Liver (tissue), 3 donors: ENCODE data around the gene PGAP3.

ENCODE experiments used
- ATF3 ChIP-seq: IDR thresholded peaks from 2 replicates; pipeline ENCODE4 v1.6.1; 2016; ENCODE audit warnings: antibody characterized with exemption
- CTCF ChIP-seq: fragments of 150-350 bp; IDR thresholded peaks from 2 replicates; pipeline ENCODE4 v1.5.1; 2017; ENCODE audit warnings: improper control_type of control experiment, low read depth, low read length; ENCODE audit not compliant: missing input control
- EGR1 ChIP-seq, 2 donors: IDR thresholded peaks; 2 replicates each; pipeline ENCODE4 v1.6.1; 2016 to 2018; ENCODE audit warnings: antibody characterized with exemption in 2 of 2, low read depth in 2 of 2
- HNF4A ChIP-seq, 2 donors: conservative IDR thresholded peaks; 2 replicates each; pipeline ENCODE4 v1.6.1; 2016; ENCODE audit warnings: antibody characterized with exemption in 2 of 2, mild to moderate bottlenecking in 2 of 2
- JUND ChIP-seq, 2 donors: IDR thresholded peaks; 2 replicates each; pipeline ENCODE4 v1.6.1; 2016; ENCODE audit warnings: antibody characterized with exemption in 2 of 2
- RAD21 ChIP-seq, 2 donors: IDR thresholded peaks; 2 replicates each; pipeline ENCODE4 v1.6.1; 2016; ENCODE audit warnings: antibody characterized with exemption in 2 of 2, mild to moderate bottlenecking in 2 of 2
- TAF1 ChIP-seq: conservative IDR thresholded peaks from 2 replicates; pipeline ENCODE4 v1.6.1; 2016; ENCODE audit warnings: antibody characterized with exemption, mild to moderate bottlenecking
- YY1 ChIP-seq: IDR thresholded peaks from 2 replicates; pipeline ENCODE4 v1.6.1; 2016; ENCODE audit warnings: antibody characterized with exemption, mild to moderate bottlenecking
- TF ChIP-seq, protein P1 (sequence below): IDR thresholded peaks from 2 replicates; pipeline ENCODE4 v1.6.1; 2016; ENCODE audit warnings: antibody characterized with exemption, mild to moderate bottlenecking
- TF ChIP-seq, protein P2 (sequence below): IDR thresholded peaks from 2 replicates; pipeline ENCODE4 v1.6.1; 2016; ENCODE audit warnings: antibody characterized with exemption
- donor health status: healthy.
- donor health status: healthy.

GRCh38 chr17:39694593-39694992, 6.7 kb upstream of the PGAP3 start:
- no peak for TF ChIP-seq RAD21 (IDR thresholded peaks at IDR 0.05)
- no peak for TF ChIP-seq TAF1
- no peak for TF ChIP-seq CTCF
- no peak for TF ChIP-seq JUND (IDR thresholded peaks at IDR 0.05)
- TF ChIP-seq, protein P1, sequence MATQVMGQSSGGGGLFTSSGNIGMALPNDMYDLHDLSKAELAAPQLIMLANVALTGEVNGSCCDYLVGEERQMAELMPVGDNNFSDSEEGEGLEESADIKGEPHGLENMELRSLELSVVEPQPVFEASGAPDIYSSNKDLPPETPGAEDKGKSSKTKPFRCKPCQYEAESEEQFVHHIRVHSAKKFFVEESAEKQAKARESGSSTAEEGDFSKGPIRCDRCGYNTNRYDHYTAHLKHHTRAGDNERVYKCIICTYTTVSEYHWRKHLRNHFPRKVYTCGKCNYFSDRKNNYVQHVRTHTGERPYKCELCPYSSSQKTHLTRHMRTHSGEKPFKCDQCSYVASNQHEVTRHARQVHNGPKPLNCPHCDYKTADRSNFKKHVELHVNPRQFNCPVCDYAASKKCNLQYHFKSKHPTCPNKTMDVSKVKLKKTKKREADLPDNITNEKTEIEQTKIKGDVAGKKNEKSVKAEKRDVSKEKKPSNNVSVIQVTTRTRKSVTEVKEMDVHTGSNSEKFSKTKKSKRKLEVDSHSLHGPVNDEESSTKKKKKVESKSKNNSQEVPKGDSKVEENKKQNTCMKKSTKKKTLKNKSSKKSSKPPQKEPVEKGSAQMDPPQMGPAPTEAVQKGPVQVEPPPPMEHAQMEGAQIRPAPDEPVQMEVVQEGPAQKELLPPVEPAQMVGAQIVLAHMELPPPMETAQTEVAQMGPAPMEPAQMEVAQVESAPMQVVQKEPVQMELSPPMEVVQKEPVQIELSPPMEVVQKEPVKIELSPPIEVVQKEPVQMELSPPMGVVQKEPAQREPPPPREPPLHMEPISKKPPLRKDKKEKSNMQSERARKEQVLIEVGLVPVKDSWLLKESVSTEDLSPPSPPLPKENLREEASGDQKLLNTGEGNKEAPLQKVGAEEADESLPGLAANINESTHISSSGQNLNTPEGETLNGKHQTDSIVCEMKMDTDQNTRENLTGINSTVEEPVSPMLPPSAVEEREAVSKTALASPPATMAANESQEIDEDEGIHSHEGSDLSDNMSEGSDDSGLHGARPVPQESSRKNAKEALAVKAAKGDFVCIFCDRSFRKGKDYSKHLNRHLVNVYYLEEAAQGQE, result no peak
- no peak for TF ChIP-seq EGR1 (IDR thresholded peaks at IDR 0.05; ENCODE audit: low read depth in 2 of 2)
- TF ChIP-seq ATF3, result no peak
- no peak for TF ChIP-seq YY1
- TF ChIP-seq, protein P2, sequence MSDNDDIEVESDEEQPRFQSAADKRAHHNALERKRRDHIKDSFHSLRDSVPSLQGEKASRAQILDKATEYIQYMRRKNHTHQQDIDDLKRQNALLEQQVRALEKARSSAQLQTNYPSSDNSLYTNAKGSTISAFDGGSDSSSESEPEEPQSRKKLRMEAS, result no peak
- no peak for TF ChIP-seq HNF4A (conservative IDR thresholded peaks at IDR 0.05)
